ENCODE measurements around the gene C17orf107. TPM values are rescaled to one million over a fixed set of nuclear protein-coding genes. Genes with fewer than 3 reads are reported as not detected.

The C17orf107 gene
- total RNA-seq, 4 donors from 2014 or later = 0.90 to 2.0 (median 1.3) TPM

GRCh38 chr17:4893721-4894560 lies 5.4 kb upstream of the C17orf107 start:
- WGBS, 2 donors = 83% methylated on average over 27 of the region's 31 CpGs
- Histone ChIP-seq H3K27ac (no peak overlapping the region), H3K36me3 (peaks cover 6 to 88% (median 32%) of the 10 kb centered on the region in 3 donors), H3K9me3 (no peaks in the 10 kb centered on the region), H3K4me3 (no peak overlapping the region), H3K4me1 (peaks cover 0 to 7% (median 4%) of the 10 kb centered on the region in 4 donors), H3K27me3 (peaks cover 0 to 3% of the 10 kb centered on the region in 2 donors)
- TF ChIP-seq, protein P1, sequence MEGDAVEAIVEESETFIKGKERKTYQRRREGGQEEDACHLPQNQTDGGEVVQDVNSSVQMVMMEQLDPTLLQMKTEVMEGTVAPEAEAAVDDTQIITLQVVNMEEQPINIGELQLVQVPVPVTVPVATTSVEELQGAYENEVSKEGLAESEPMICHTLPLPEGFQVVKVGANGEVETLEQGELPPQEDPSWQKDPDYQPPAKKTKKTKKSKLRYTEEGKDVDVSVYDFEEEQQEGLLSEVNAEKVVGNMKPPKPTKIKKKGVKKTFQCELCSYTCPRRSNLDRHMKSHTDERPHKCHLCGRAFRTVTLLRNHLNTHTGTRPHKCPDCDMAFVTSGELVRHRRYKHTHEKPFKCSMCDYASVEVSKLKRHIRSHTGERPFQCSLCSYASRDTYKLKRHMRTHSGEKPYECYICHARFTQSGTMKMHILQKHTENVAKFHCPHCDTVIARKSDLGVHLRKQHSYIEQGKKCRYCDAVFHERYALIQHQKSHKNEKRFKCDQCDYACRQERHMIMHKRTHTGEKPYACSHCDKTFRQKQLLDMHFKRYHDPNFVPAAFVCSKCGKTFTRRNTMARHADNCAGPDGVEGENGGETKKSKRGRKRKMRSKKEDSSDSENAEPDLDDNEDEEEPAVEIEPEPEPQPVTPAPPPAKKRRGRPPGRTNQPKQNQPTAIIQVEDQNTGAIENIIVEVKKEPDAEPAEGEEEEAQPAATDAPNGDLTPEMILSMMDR (IDR thresholded peaks at IDR 0.05) = no peak
- no peak for TF ChIP-seq POLR2A (IDR thresholded peaks at IDR 0.05)
- TF ChIP-seq EP300 (IDR thresholded peaks at IDR 0.05) = no peak
- no peak for DNase-seq (ENCODE audit: low spot score in 2 of 2)

DNA sequence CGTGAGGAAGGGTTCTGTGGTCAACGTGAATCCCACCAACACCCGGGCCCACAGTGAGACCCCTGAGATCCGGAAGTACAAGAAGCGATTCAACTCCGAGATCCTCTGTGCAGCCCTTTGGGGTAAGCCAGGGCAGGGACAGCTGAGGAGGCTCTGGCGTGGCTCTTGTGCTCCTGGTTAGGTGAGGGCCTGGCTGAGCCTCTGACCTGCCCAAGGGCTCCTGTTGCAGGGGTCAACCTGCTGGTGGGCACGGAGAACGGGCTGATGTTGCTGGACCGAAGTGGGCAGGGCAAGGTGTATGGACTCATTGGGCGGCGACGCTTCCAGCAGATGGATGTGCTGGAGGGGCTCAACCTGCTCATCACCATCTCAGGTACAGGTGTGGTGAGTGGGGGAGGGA lies 4.2 kb upstream of the C17orf107 start:
- peaks cover 0 to 14% of the 10 kb centered on the region in 2 donors for H3K27me3 ChIP-seq
- no peak overlapping the region for H3K27ac ChIP-seq
- no peak for DNase-seq (ENCODE audit: low spot score in 2 of 2)
- peaks cover 0 to 19% (median 10%) of the 10 kb centered on the region in 4 donors for H3K4me1 ChIP-seq
- TF ChIP-seq POLR2A (IDR thresholded peaks at IDR 0.05) (no peak), EP300 (IDR thresholded peaks at IDR 0.05) (no peak)
- TF ChIP-seq, protein P1 (IDR thresholded peaks at IDR 0.05) = no peak
- no peak overlapping the region for H3K4me3 ChIP-seq
- WGBS, 2 donors = 90 to 93% methylated on average over 13 of the region's 13 CpGs
- no peaks in the 10 kb centered on the region for H3K9me3 ChIP-seq
- peaks cover 6 to 76% (median 27%) of the 10 kb centered on the region in 3 donors for H3K36me3 ChIP-seq

DNA sequence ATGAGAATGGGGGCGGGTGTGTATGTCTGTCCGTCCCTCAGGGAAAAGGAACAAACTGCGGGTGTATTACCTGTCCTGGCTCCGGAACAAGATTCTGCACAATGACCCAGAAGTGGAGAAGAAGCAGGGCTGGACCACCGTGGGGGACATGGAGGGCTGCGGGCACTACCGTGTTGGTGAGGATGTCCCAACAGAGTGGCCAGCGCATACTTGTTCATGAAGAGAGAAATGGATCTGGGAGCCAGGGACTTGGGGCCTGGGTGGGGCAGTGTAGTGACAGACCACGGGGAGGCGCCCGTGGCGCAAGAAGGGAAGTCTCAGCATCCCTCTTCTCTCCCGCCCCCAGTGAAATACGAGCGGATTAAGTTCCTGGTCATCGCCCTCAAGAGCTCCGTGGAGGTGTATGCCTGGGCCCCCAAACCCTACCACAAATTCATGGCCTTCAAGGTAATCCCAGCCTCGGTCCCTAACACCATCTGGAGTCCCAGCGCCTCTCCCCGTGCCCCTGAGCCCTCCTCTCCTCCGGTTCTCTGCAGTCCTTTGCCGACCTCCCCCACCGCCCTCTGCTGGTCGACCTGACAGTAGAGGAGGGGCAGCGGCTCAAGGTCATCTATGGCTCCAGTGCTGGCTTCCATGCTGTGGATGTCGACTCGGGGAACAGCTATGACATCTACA lies 3.5 kb upstream of the C17orf107 start:
- 69 to 73% methylated on average over 26 to 27 of the region's 27 CpGs for WGBS, 2 donors
- TF ChIP-seq POLR2A (IDR thresholded peaks at IDR 0.05) = no peak
- TF ChIP-seq, protein P1 (IDR thresholded peaks at IDR 0.05) = no peak
- TF ChIP-seq EP300 (IDR thresholded peaks at IDR 0.05) = no peak
- Histone ChIP-seq H3K36me3 (peaks cover 6 to 69% (median 21%) of the 10 kb centered on the region in 3 donors), H3K9me3 (no peaks in the 10 kb centered on the region), H3K27ac (no peak overlapping the region), H3K4me3 (no peak overlapping the region), H3K27me3 (peaks cover 0 to 16% of the 10 kb centered on the region in 2 donors), H3K4me1 (peaks cover 0 to 26% (median 14%) of the 10 kb centered on the region in 4 donors)
- no peak for DNase-seq (ENCODE audit: low spot score in 2 of 2)

- no peak for TF ChIP-seq EP300 (IDR thresholded peaks at IDR 0.05)
- TF ChIP-seq, protein P1 (IDR thresholded peaks at IDR 0.05) = no peak
- no peak for TF ChIP-seq POLR2A (IDR thresholded peaks at IDR 0.05)
- Histone ChIP-seq H3K4me1 (peaks cover 0 to 33% (median 14%) of the 10 kb centered on the region in 4 donors), H3K36me3 (peaks cover 6 to 61% (median 21%) of the 10 kb centered on the region in 3 donors), H3K27me3 (peaks cover 0 to 16% of the 10 kb centered on the region in 2 donors), H3K4me3 (no peak overlapping the region), H3K9me3 (no peaks in the 10 kb centered on the region), H3K27ac (no peak overlapping the region)
- WGBS, 2 donors = 88 to 89% methylated on average over 17 to 27 of the region's 27 CpGs
- no peak for DNase-seq (ENCODE audit: low spot score in 2 of 2)
Observed at GRCh38 chr17:4896332-4897197, 2.8 kb upstream of the C17orf107 start.
